Gastrocnemius medialis (tissue), 4 donors: ENCODE measurements around the gene SH3RF1. TPM values are rescaled to one million over a fixed set of nuclear protein-coding genes. Genes with fewer than 3 reads are reported as not detected.
A peak's percentile ranks its signal among the peaks of the same experiment; 100 is the strongest.

ENCODE experiments used
- ATAC-seq, 2 donors: fragments of 150-250 bp; one replicate each; pipeline ENCODE4 v1.9.1; 2016
- DNase-seq, 2 donors: peaks; one replicate each; pipeline ENCODE4 v3.0.0-alpha.2; 2019
- H3K27ac ChIP-seq, 4 donors: fragments of 200-600 bp; sonication (generic); 1 replicate in 1 of 4; 2 replicates in 3 of 4; pipeline ENCODE4 v1.5.1; 2016 to 2018; ENCODE audit warnings: mild to moderate bottlenecking in 2 of 4, moderate library complexity in 1 of 4
- H3K27me3 ChIP-seq, 3 donors: fragments of 200-600 bp; sonication (generic) in 2 of 3; 1 replicate in 1 of 3; 2 replicates in 2 of 3; pipeline versions ENCODE4 v1.5.1 to v1.6.0; 2016 to 2019; ENCODE audit warnings: mild to moderate bottlenecking in 1 of 3, moderate library complexity in 1 of 3
- H3K36me3 ChIP-seq, 2 donors: fragments of 200-600 bp; sonication (generic) in 1 of 2; one replicate each; pipeline ENCODE4 v1.5.1; 2017 to 2018
- H3K4me1 ChIP-seq, 2 donors: fragments of 200-600 bp; sonication (generic) in 1 of 2; one replicate each; pipeline ENCODE4 v1.5.1; 2016 to 2017; ENCODE audit warnings: mild to moderate bottlenecking in 2 of 2
- H3K4me3 ChIP-seq, 4 donors: fragments of 200-600 bp; sonication (generic) in 3 of 4; 1 replicate in 1 of 4; 2 replicates in 3 of 4; pipeline ENCODE4 v1.5.1; 2016 to 2019; ENCODE audit warnings: mild to moderate bottlenecking in 2 of 4
- H3K9me3 ChIP-seq, 3 donors: fragments of 200-600 bp; sonication (generic) in 2 of 3; 1 replicate in 1 of 3; 2 replicates in 2 of 3; pipeline ENCODE4 v1.5.1; 2016 to 2019
- CTCF ChIP-seq, 5 experiments: fragments of 450-650 bp in 3 of 5; fragments of 200-600 bp in 2 of 5; sonication (generic) in 2 of 5; IDR thresholded peaks in 4 of 5; conservative IDR thresholded peaks in 1 of 5; 1 replicate in 4 of 5; 2 replicates in 1 of 5; pipeline ENCODE4 v1.5.1; 2016 to 2019; ENCODE audit warnings: antibody characterized with exemption in 5 of 5, mild to moderate bottlenecking in 3 of 5, moderate library complexity in 3 of 5
- POLR2A ChIP-seq, 2 donors: fragments of 450-650 bp; IDR thresholded peaks; one replicate each; pipeline ENCODE4 v1.6.1; 2017; ENCODE audit warnings: antibody characterized with exemption in 2 of 2, mild to moderate bottlenecking in 2 of 2, moderate library complexity in 2 of 2
- in situ Hi-C, 4 donors: fragments of 200-750 bp; cut with MboI; loops; one replicate each; pipeline versions ENCODE4 v1.15.0 to v1.8.0; 2017; ENCODE audit warnings: low sequenced_read_pairs in 4 of 4
- intact Hi-C: fragments of 100-400 bp; cut with DNase I; formaldehyde crosslinking; loops from one replicate; pipeline ENCODE4 v1.15.1; 2023; ENCODE audit warnings: low total_unique reads
- total RNA-seq, 4 donors: library from RNA; depleted of rRNA; stranded (reverse); fragments of >200 nt; gene quantifications; one replicate each; pipeline versions ENCODE4 v1.1.0 to v1.2.3, GENCODE V29; 2016

The SH3RF1 gene
- 10 to 100 TPM; 12.6 to 27.0 (median 13.4) TPM for total RNA-seq

DNA sequence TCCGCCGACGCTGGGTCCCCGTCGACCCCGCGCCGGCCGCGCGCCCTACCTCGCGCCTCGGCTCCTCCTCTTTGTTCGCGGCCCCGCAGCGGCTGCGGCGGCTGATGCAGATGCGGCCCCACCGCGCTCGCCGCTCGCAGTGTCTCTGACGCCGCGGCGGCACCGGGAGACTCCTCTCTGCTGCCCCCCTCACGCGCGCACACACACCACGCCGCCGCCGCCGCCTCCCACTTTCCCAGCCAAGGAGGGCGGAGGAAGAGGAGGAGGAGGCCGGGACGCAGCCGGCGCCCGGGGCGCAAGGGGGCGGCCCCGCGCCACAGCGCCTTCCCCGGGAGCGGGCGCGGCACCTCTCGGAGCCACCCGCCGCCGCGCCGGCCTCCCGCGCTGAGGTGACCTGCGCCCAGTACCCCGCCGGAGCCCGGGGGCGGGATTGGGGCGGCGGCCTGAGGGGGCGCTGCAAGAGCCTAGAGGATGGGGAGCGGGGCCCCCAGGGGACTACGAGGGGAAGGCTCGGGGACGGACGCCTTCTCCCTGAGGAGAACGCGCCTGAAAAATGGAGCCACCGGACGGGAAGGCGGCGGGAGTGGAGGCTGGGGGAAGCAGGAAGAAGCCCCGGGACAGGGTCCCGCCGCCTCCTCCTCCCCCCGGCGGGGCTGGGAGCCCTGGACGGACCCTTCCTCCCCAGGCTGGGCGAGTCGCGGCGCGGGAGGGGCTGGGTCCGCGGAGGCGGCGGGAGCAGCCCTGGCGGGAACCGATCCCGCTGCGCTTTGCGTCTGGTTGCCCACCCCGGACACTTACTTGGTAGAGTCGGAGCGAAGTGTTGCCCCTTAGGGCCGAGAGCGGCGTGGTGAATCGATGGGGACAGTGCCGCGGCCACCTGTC, at the start of gene SH3RF1:
Gene SH3RF1, minus strand, starts transcription at position 147 of the 882 bp plus-strand sequence. CDS start 1,744 bp downstream, outside the sequence.
- intact Hi-C loops (loop anchor here (1.0 to 5.0 kb wide), 5 partner anchors 34 to 340 kb away; no protein-coding TSS in a partner anchor), in situ Hi-C loops (loop anchor here in 1 of 4 donors (25.0 kb wide), 1 partner anchor 259 kb away; the partner anchor contains the start of gene CBR4)
- peak; percentile 85 to 88 for ATAC-seq
- DNase-seq, result peak; percentile 81 to 83
- Histone ChIP-seq H3K27ac (peak within 1 kb of the TSS; percentile 87 to 95 (median 94)), H3K4me1 (peaks cover 22 to 24% of the 10 kb centered on the region in 2 donors), H3K36me3 (no peaks in the 10 kb centered on the region), H3K4me3 (peak within 1 kb of the TSS; percentile 73 to 95 (median 92)), H3K9me3 (no peaks in the 10 kb centered on the region), H3K27me3 (no peaks in the 10 kb centered on the region)
- TF ChIP-seq CTCF (IDR thresholded peaks at IDR 0.05 in 4 of 5, conservative IDR thresholded peaks at IDR 0.05 in 1 of 5), result peak in 3 of 5 experiments; percentile 35 to 52 (median 44)
- TF ChIP-seq POLR2A (IDR thresholded peaks at IDR 0.05), result peak; percentile 89 to 95

DNA sequence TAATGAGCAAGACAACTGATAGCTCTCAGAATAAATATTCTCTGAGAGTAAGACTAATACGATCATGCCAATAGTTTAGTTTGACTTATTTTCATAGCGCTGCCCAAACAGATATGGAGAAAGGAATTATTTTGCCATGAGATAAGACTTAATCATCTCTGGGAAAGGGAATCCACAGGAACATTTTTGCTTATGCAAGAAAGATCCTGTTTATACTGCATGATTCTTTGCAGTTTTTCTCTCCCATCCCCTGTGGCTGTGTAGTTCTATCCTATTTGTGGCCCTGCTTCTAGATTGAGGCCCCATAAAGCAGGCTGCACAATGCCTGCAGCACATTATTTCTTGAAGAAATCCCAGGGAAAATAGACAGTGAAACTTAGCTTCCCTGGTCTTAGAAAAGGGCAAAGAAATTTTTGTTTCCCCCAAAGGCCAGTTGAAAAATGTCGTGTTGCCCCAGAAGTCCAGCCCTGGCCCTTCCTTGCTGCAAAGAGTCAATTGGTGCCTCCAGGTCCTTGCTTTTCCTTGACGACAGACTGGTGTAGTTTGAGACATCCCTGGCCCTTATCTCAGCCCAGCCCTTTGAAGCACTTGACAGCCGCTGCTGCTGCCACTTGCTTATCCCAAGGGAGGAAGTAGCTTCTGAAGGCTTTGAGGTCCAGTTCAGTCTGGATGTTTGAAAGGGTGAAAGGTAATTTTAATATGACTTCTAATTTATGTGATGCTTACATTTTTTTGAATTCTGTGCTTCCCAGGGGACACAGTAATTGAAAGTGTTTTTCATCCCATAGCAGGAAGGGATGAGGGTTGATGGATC, 45.0 kb upstream of the SH3RF1 start:
- DNase-seq (no peak), ATAC-seq (no peak)
- TF ChIP-seq CTCF (IDR thresholded peaks at IDR 0.05 in 4 of 5, conservative IDR thresholded peaks at IDR 0.05 in 1 of 5), result no peak
- TF ChIP-seq POLR2A (IDR thresholded peaks at IDR 0.05), result no peak
- Histone ChIP-seq H3K4me3 (no peak overlapping the region), H3K9me3 (no peaks in the 10 kb centered on the region), H3K27ac (peak overlapping the region in 2 of 4 donors; percentile 3 to 11), H3K27me3 (no peaks in the 10 kb centered on the region), H3K4me1 (peaks cover 13 to 18% of the 10 kb centered on the region in 2 donors), H3K36me3 (no peaks in the 10 kb centered on the region)
- in situ Hi-C loops, result no loop called here
- intact Hi-C loops, result no loop called here

DNA sequence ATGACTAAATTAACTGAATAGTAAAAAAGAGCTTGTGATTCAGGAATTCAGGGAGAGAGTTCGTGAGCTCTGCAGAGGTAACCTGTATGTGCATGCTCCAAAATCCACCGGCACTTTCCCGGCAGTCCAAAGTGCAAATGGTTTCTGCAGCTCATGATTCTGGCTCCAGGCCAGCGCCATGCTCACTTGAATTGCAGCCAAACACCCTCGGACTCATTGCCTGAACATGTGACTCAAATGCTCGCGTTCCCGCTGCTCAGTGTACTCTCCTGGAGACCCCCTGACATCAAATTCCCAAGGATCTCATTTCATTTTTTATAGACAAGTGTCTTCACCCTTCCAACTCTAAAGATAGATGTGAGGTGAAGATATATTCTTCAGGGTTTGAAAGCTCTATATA, 44.1 kb upstream of the SH3RF1 start:
- in situ Hi-C loops (no loop called here), intact Hi-C loops (loop anchor here (5.0 kb wide), 1 partner anchor 303 kb away; the partner anchor contains the start of gene CBR4)
- DNase-seq, result peak; percentile 7 to 44
- peak overlapping the region in 2 of 4 donors; percentile 3 to 18 for H3K4me3 ChIP-seq
- H3K27me3 ChIP-seq, result no peaks in the 10 kb centered on the region
- peak; percentile 51 to 65 for ATAC-seq
- H3K9me3 ChIP-seq, result no peaks in the 10 kb centered on the region
- no peak for TF ChIP-seq POLR2A (IDR thresholded peaks at IDR 0.05)
- peak overlapping the region in 2 of 4 donors; percentile 19 to 20 for H3K27ac ChIP-seq
- no peaks in the 10 kb centered on the region for H3K36me3 ChIP-seq
- H3K4me1 ChIP-seq, result peaks cover 13 to 18% of the 10 kb centered on the region in 2 donors

- ATAC-seq, result no peak
- Histone ChIP-seq H3K27me3 (no peaks in the 10 kb centered on the region), H3K9me3 (no peaks in the 10 kb centered on the region), H3K27ac (no peak overlapping the region), H3K4me3 (no peak overlapping the region), H3K36me3 (no peaks in the 10 kb centered on the region), H3K4me1 (peaks cover 13 to 18% of the 10 kb centered on the region in 2 donors)
- TF ChIP-seq POLR2A (IDR thresholded peaks at IDR 0.05) (no peak), CTCF (IDR thresholded peaks at IDR 0.05 in 4 of 5, conservative IDR thresholded peaks at IDR 0.05 in 1 of 5) (no peak)
- in situ Hi-C loops, result no loop called here
- DNase-seq, result no peak
- intact Hi-C loops, result loop anchor here (5.0 kb wide), 1 partner anchor 301 kb away; the partner anchor contains the start of gene CBR4
Measured at GRCh38 chr4:169313732-169314131, 43.0 kb upstream of the SH3RF1 start.
